GM23338 (cell line): Measurements from ENCODE around the gene CNPY1. TPM values are rescaled to one million over a fixed set of nuclear protein-coding genes. Genes with fewer than 3 reads are reported as not detected.

ENCODE experiments used
- ATAC-seq: fragments of 200-7000 bp; cut with Tn5 transposase; 3 replicates; pipeline ENCODE4 v1.9.1; 2020
- DNase-seq: peaks from one replicate; pipeline ENCODE4 v3.0.0-alpha.2; 2015; ENCODE audit warnings: low spot score
- H2AFZ ChIP-seq: fragments of 200-600 bp; sonication (generic); 2 replicates; pipeline ENCODE4 v1.8.0; 2016; ENCODE audit warnings: antibody characterized with exemption, mild to moderate bottlenecking, moderate library complexity
- H3F3A ChIP-seq: fragments of 200-600 bp; sonication (generic); replicated peaks from 2 replicates; pipeline ENCODE4 v1.8.0; 2017; ENCODE audit warnings: antibody characterized with exemption, mixed run types, low read depth
- H3K27ac ChIP-seq: fragments of 200-600 bp; sonication (generic); 2 replicates; pipeline ENCODE4 v1.6.1; 2016; ENCODE audit warnings: low read depth
- H3K27me3 ChIP-seq: fragments of 200-600 bp; sonication (generic); 2 replicates; pipeline ENCODE4 v1.8.0; 2016; ENCODE audit warnings: mild to moderate bottlenecking, mixed run types, moderate library complexity; ENCODE audit not compliant: insufficient read depth
- H3K36me3 ChIP-seq: fragments of 200-600 bp; sonication (generic); 2 replicates; pipeline ENCODE4 v1.8.0; 2016; ENCODE audit warnings: mild to moderate bottlenecking; ENCODE audit not compliant: insufficient read depth
- H3K4me1 ChIP-seq: fragments of 200-600 bp; sonication (generic); 2 replicates; pipeline ENCODE4 v1.8.0; 2016; ENCODE audit warnings: mild to moderate bottlenecking, moderate library complexity; ENCODE audit not compliant: insufficient read depth
- H3K4me2 ChIP-seq: fragments of 200-600 bp; sonication (generic); 2 replicates; pipeline ENCODE4 v1.7.1; 2017; ENCODE audit warnings: mixed run types
- H3K4me3 ChIP-seq: fragments of 200-600 bp; sonication (generic); 2 replicates; pipeline ENCODE4 v1.6.1; 2016; ENCODE audit warnings: mixed run types
- H3K79me2 ChIP-seq: fragments of 200-600 bp; sonication (generic); replicated peaks from 2 replicates; pipeline ENCODE4 v1.8.0; 2017; ENCODE audit warnings: mild to moderate bottlenecking; ENCODE audit not compliant: insufficient read depth
- H3K9me2 ChIP-seq: fragments of 200-600 bp; sonication (generic); 2 replicates; pipeline ENCODE4 v1.8.0; 2017; ENCODE audit not compliant: insufficient read depth
- H4K20me1 ChIP-seq: fragments of 200-600 bp; sonication (generic); replicated peaks from 2 replicates; pipeline ENCODE4 v1.8.0; 2017; ENCODE audit warnings: mild to moderate bottlenecking; ENCODE audit not compliant: insufficient read depth
- H3K27ac Mint-ChIP-seq: 2 replicates; pipeline ENCODE4 v1.8.0; 2020; ENCODE audit warnings: inconsistent platforms, mild to moderate bottlenecking, moderate library complexity, mixed read lengths
- H3K27me3 Mint-ChIP-seq: 3 replicates; pipeline ENCODE4 v1.8.0; 2022; ENCODE audit warnings: low read depth, mild to moderate bottlenecking, moderate library complexity, mixed read lengths, inconsistent platforms; ENCODE audit not compliant: insufficient read depth, poor library complexity
- H3K36me3 Mint-ChIP-seq: 3 replicates; pipeline ENCODE4 v1.8.0; 2021; ENCODE audit warnings: low read depth, mild to moderate bottlenecking, inconsistent platforms, moderate library complexity, mixed read lengths
- H3K4me1 Mint-ChIP-seq: 3 replicates; pipeline ENCODE4 v1.8.0; 2020; ENCODE audit warnings: mild to moderate bottlenecking, inconsistent platforms, mixed read lengths
- H3K4me3 Mint-ChIP-seq: 3 replicates; pipeline ENCODE4 v1.8.0; 2021; ENCODE audit warnings: moderate library complexity, mild to moderate bottlenecking, inconsistent platforms, mixed read lengths
- H3K9me3 Mint-ChIP-seq: 3 replicates; pipeline ENCODE4 v1.8.0; 2020; ENCODE audit warnings: moderate library complexity, mild to moderate bottlenecking, inconsistent platforms, mixed read lengths
- CREB1 ChIP-seq: fragments of 250-450 bp; sonication (Bioruptor Pico); IDR thresholded peaks from 2 replicates; pipeline ENCODE4 v1.5.0; 2020; ENCODE audit warnings: low read depth, mild to moderate bottlenecking, moderate library complexity
- EZH2 ChIP-seq: fragments of 200-600 bp; sonication (generic); IDR thresholded peaks from one replicate; pipeline ENCODE4 v1.8.0; 2017; ENCODE audit warnings: antibody characterized with exemption, mild to moderate bottlenecking, low read depth; ENCODE audit not compliant: unreplicated experiment
- EZH2phosphoT487 ChIP-seq: fragments of 200-600 bp; sonication (generic); IDR thresholded peaks from one replicate; pipeline ENCODE4 v1.8.1; 2018; ENCODE audit warnings: antibody characterized with exemption; ENCODE audit not compliant: unreplicated experiment
- JUNB ChIP-seq: IDR thresholded peaks from one replicate; pipeline ENCODE4 v1.6.1; 2016; ENCODE audit warnings: antibody characterized with exemption; ENCODE audit not compliant: unreplicated experiment
- NANOG ChIP-seq: IDR thresholded peaks from 2 replicates; pipeline ENCODE4 v1.6.1; 2016; ENCODE audit warnings: antibody characterized with exemption, borderline replicate concordance
- STAT1 ChIP-seq: IDR thresholded peaks from one replicate; pipeline ENCODE4 v1.6.1; 2016; ENCODE audit warnings: antibody characterized with exemption; ENCODE audit not compliant: unreplicated experiment
- ZNF114 ChIP-seq: fragments of 250-450 bp; sonication (Bioruptor Pico); IDR thresholded peaks from 2 replicates; pipeline ENCODE4 v1.5.0; 2020; ENCODE audit warnings: mild to moderate bottlenecking, moderate library complexity
- polyA plus RNA-seq: library from polyadenylated mRNA; unstranded; fragments of >200 nt; fragmentation: Nextera tagmentation; extraction: Ambion mirVana; gene quantifications from 2 replicates; pipeline ENCODE4 v1.2.1, GENCODE V29; 2016
- total RNA-seq: library from RNA; depleted of rRNA; stranded (reverse); fragments of >200 nt; shearing (Covaris generic); gene quantifications from 2 replicates; pipeline ENCODE4 v1.2.3, GENCODE V29; 2014
- TF ChIP-seq, protein P1 (sequence below): fragments of 250-450 bp; sonication (Bioruptor Pico); IDR thresholded peaks from 2 replicates; pipeline ENCODE4 v1.5.0; 2020; ENCODE audit warnings: mild to moderate bottlenecking, moderate library complexity
- TF ChIP-seq, protein P2 (sequence below), 2 experiments: fragments of 200-600 bp in 1 of 2; sonication (generic) in 1 of 2; conservative IDR thresholded peaks; 2 replicates each; pipeline versions ENCODE4 v1.5.1 to v1.6.1; 2016 to 2017; ENCODE audit warnings: antibody characterized with exemption in 2 of 2, low read depth in 2 of 2, mild to moderate bottlenecking in 2 of 2, moderate library complexity in 1 of 2

CNPY1 gene
- total and polyA plus RNA-seq, 2 experiments from 2014 or later = not detected

DNA sequence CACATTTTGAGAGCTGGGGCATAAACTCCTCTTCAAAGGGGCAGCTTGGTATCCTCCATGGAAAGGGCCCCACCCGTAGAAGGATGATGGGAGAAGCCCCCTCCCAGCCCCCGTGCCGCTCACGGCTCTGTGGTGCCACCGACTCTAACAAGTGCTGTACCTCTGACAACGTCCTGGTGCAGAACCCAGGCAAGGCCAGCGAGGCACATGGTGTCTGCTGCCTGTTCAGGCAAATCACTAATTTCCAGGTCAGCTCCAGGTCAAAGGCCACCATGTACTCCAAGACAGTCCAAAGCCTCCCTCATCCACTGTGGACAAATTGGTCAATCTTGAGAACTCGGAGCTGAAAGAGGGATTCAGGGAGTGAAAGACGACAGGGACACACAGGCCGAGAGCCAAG is 11.4 kb upstream of the CNPY1 start (continued):
- TF ChIP-seq, protein P1, sequence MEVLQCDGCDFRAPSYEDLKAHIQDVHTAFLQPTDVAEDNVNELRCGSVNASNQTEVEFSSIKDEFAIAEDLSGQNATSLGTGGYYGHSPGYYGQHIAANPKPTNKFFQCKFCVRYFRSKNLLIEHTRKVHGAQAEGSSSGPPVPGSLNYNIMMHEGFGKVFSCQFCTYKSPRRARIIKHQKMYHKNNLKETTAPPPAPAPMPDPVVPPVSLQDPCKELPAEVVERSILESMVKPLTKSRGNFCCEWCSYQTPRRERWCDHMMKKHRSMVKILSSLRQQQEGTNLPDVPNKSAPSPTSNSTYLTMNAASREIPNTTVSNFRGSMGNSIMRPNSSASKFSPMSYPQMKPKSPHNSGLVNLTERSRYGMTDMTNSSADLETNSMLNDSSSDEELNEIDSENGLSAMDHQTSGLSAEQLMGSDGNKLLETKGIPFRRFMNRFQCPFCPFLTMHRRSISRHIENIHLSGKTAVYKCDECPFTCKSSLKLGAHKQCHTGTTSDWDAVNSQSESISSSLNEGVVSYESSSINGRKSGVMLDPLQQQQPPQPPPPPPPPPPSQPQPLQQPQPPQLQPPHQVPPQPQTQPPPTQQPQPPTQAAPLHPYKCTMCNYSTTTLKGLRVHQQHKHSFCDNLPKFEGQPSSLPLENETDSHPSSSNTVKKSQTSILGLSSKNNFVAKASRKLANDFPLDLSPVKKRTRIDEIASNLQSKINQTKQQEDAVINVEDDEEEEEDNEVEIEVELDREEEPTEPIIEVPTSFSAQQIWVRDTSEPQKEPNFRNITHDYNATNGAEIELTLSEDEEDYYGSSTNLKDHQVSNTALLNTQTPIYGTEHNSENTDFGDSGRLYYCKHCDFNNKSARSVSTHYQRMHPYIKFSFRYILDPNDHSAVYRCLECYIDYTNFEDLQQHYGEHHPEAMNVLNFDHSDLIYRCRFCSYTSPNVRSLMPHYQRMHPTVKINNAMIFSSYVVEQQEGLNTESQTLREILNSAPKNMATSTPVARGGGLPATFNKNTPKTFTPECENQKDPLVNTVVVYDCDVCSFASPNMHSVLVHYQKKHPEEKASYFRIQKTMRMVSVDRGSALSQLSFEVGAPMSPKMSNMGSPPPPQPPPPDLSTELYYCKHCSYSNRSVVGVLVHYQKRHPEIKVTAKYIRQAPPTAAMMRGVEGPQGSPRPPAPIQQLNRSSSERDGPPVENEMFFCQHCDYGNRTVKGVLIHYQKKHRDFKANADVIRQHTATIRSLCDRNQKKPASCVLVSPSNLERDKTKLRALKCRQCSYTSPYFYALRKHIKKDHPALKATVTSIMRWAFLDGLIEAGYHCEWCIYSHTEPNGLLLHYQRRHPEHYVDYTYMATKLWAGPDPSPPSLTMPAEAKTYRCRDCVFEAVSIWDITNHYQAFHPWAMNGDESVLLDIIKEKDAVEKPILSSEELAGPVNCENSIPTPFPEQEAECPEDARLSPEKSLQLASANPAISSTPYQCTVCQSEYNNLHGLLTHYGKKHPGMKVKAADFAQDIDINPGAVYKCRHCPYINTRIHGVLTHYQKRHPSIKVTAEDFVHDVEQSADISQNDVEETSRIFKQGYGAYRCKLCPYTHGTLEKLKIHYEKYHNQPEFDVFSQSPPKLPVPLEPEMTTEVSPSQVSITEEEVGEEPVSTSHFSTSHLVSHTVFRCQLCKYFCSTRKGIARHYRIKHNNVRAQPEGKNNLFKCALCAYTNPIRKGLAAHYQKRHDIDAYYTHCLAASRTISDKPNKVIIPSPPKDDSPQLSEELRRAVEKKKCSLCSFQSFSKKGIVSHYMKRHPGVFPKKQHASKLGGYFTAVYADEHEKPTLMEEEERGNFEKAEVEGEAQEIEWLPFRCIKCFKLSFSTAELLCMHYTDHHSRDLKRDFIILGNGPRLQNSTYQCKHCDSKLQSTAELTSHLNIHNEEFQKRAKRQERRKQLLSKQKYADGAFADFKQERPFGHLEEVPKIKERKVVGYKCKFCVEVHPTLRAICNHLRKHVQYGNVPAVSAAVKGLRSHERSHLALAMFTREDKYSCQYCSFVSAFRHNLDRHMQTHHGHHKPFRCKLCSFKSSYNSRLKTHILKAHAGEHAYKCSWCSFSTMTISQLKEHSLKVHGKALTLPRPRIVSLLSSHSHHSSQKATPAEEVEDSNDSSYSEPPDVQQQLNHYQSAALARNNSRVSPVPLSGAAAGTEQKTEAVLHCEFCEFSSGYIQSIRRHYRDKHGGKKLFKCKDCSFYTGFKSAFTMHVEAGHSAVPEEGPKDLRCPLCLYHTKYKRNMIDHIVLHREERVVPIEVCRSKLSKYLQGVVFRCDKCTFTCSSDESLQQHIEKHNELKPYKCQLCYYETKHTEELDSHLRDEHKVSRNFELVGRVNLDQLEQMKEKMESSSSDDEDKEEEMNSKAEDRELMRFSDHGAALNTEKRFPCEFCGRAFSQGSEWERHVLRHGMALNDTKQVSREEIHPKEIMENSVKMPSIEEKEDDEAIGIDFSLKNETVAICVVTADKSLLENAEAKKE (CRISPR knock-in tag) = no peak

DNA sequence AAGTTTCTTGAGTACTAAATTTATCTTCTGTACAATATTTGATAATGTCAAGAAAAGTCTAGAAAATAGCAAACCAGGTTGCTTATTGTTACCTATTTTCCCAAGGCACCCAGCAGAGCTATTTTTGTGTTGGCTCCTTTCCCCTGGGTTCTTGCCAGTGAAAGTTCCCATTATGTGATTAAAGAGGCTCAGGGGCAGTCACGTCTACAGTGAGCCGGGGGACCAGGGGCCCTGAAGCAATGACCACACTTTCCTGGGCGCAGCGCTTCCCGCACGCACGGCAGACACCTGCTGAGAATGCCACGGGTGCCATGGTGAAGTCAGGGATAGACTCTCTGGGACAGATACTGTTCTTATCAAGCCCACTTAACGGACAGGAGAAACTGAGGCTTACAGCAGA is 10.4 kb upstream of the CNPY1 start:
- no peak for DNase-seq
- H3K4me3 Mint-ChIP-seq = no peak overlapping the region
- no peak overlapping the region for H2AFZ ChIP-seq
- no peaks in the 10 kb centered on the region for H3K36me3 ChIP-seq
- H3K4me1 ChIP-seq = no peaks in the 10 kb centered on the region
- H3K9me3 Mint-ChIP-seq = no peaks in the 10 kb centered on the region
- H4K20me1 ChIP-seq = no peaks in the 10 kb centered on the region
- H3K4me2 ChIP-seq = no peak overlapping the region
- no peaks in the 10 kb centered on the region for H3K36me3 Mint-ChIP-seq
- ATAC-seq = no peak
- H3K27me3 Mint-ChIP-seq = peaks cover 5% of the 10 kb centered on the region
- no peaks in the 10 kb centered on the region for H3K9me2 ChIP-seq
- H3F3A ChIP-seq = no peaks in the 10 kb centered on the region
- H3K27ac ChIP-seq = no peak overlapping the region
- no peak overlapping the region for H3K27ac Mint-ChIP-seq
- no peaks in the 10 kb centered on the region for H3K27me3 ChIP-seq
- H3K4me1 Mint-ChIP-seq = no peaks in the 10 kb centered on the region; the same call in 2 of the 3 replicates
- no peak overlapping the region for H3K4me3 ChIP-seq
- no peaks in the 10 kb centered on the region for H3K79me2 ChIP-seq
- TF ChIP-seq EZH2phosphoT487 (no peak), JUNB (no peak), ZNF114 (no peak), NANOG (no peak), STAT1 (no peak), EZH2 (no peak), CREB1 (CRISPR knock-in tag) (no peak)
- TF ChIP-seq, protein P2, sequence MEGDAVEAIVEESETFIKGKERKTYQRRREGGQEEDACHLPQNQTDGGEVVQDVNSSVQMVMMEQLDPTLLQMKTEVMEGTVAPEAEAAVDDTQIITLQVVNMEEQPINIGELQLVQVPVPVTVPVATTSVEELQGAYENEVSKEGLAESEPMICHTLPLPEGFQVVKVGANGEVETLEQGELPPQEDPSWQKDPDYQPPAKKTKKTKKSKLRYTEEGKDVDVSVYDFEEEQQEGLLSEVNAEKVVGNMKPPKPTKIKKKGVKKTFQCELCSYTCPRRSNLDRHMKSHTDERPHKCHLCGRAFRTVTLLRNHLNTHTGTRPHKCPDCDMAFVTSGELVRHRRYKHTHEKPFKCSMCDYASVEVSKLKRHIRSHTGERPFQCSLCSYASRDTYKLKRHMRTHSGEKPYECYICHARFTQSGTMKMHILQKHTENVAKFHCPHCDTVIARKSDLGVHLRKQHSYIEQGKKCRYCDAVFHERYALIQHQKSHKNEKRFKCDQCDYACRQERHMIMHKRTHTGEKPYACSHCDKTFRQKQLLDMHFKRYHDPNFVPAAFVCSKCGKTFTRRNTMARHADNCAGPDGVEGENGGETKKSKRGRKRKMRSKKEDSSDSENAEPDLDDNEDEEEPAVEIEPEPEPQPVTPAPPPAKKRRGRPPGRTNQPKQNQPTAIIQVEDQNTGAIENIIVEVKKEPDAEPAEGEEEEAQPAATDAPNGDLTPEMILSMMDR (conservative IDR thresholded peaks at IDR 0.05; ENCODE audit: low read depth in 2 of 2) = no peak
- TF ChIP-seq, protein P1 (CRISPR knock-in tag) = no peak
